ENCODE data around the gene GABARAP. TPM values are rescaled to one million over a fixed set of nuclear protein-coding genes. Genes with fewer than 3 reads are reported as not detected.
A peak's percentile ranks its signal among the peaks of the same experiment; 100 is the strongest.

GABARAP gene
- total RNA-seq, 1 experiment from 2014 or later, result 140 TPM

- no peaks in the 10 kb centered on the region for H3K27me3 Mint-ChIP-seq (ENCODE audit: insufficient read depth, unreplicated experiment)
- H3K9me3 Mint-ChIP-seq (ENCODE audit: unreplicated experiment), result no peaks in the 10 kb centered on the region
- H3K27me3 ChIP-seq (replicated peaks; ENCODE audit: control insufficient read depth, insufficient read depth, low read length), result no peaks in the 10 kb centered on the region
- peaks cover 9% of the 10 kb centered on the region for H3K4me1 Mint-ChIP-seq (ENCODE audit: low read depth, unreplicated experiment)
- H3K27ac Mint-ChIP-seq (ENCODE audit: unreplicated experiment), result no peak overlapping the region
- DNase-seq, result no peak
- peaks cover 21% of the 10 kb centered on the region for H3K36me3 Mint-ChIP-seq (ENCODE audit: insufficient read depth, unreplicated experiment)
- CTCF ChIA-PET, result interaction anchor here (0.8 kb wide), 1 partner anchor 221 kb away, joined by 3 read pairs; no protein-coding TSS in a partner anchor
- no peaks in the 10 kb centered on the region for H3K36me3 ChIP-seq (ENCODE audit: control insufficient read depth, insufficient read depth, low read length)
- POLR2A ChIA-PET, result no interaction called here
- H3K4me3 Mint-ChIP-seq (ENCODE audit: unreplicated experiment), result no peak overlapping the region
- TF ChIP-seq CTCF (IDR thresholded peaks at IDR 0.05; ENCODE audit: insufficient read depth in 1 of 2, low read depth in 1 of 2, low read length in 1 of 2, severe bottlenecking in 1 of 2, unreplicated experiment in 1 of 2), result no peak
- intact Hi-C loops (cut with micrococcal nuclease; ENCODE audit: unreplicated experiment), result no loop called here
- H3K4me3 ChIP-seq (ENCODE audit: low read depth, low read length), result no peak overlapping the region
- H3K9me3 ChIP-seq, result no peaks in the 10 kb centered on the region
- H3K4me1 ChIP-seq, result peaks cover 5% of the 10 kb centered on the region; the same call in 1 of the 2 replicates
- no TSS peak for BruUV-seq (replicated peaks)
These were observed 24.5 kb upstream of the GABARAP start for GRCh38 chr17:7266784-7267183.

GRCh38 chr17:7263801-7264078, 21.5 kb upstream of the GABARAP start:
- Histone ChIP-seq H3K36me3 (ENCODE audit: control insufficient read depth, insufficient read depth, low read length) (peaks cover 2% of the 10 kb centered on the region), H3K9me3 (no peaks in the 10 kb centered on the region), H3K4me1 (peaks cover 25% of the 10 kb centered on the region), H3K4me3 (ENCODE audit: low read depth, low read length) (peak overlapping the region; percentile 61), H3K27me3 (replicated peaks; ENCODE audit: control insufficient read depth, insufficient read depth, low read length) (no peaks in the 10 kb centered on the region)
- POLR2A ChIA-PET, result interaction anchor here (0.7 kb wide), 2 partner anchors 130 to 358 kb away, joined by 5 to 7 read pairs; partner anchors contain the start of gene PLSCR3
- no peaks in the 10 kb centered on the region for H3K27me3 Mint-ChIP-seq (ENCODE audit: insufficient read depth, unreplicated experiment)
- CTCF ChIA-PET, result no interaction called here
- intact Hi-C loops (cut with micrococcal nuclease; ENCODE audit: unreplicated experiment), result no loop called here
- H3K36me3 Mint-ChIP-seq (ENCODE audit: insufficient read depth, unreplicated experiment), result peaks cover 50% of the 10 kb centered on the region
- H3K27ac Mint-ChIP-seq (ENCODE audit: unreplicated experiment), result peak overlapping the region; percentile 97
- no peak for TF ChIP-seq CTCF (IDR thresholded peaks at IDR 0.05; ENCODE audit: insufficient read depth in 1 of 2, low read depth in 1 of 2, low read length in 1 of 2, severe bottlenecking in 1 of 2, unreplicated experiment in 1 of 2)
- no peak for DNase-seq
- H3K9me3 Mint-ChIP-seq (ENCODE audit: unreplicated experiment), result no peaks in the 10 kb centered on the region
- peak overlapping the region; percentile 99 for H3K4me3 Mint-ChIP-seq (ENCODE audit: unreplicated experiment)
- peaks cover 9% of the 10 kb centered on the region for H3K4me1 Mint-ChIP-seq (ENCODE audit: low read depth, unreplicated experiment)
- BruUV-seq (replicated peaks), result no TSS peak

GRCh38 chr17:7262935-7263800, 20.9 kb upstream of the GABARAP start:
- Mint-ChIP-seq H3K9me3 (ENCODE audit: unreplicated experiment) (no peaks in the 10 kb centered on the region), H3K4me1 (ENCODE audit: low read depth, unreplicated experiment) (peaks cover 9% of the 10 kb centered on the region), H3K36me3 (ENCODE audit: insufficient read depth, unreplicated experiment) (peaks cover 56% of the 10 kb centered on the region), H3K27ac (ENCODE audit: unreplicated experiment) (peak overlapping the region; percentile 97), H3K27me3 (ENCODE audit: insufficient read depth, unreplicated experiment) (no peaks in the 10 kb centered on the region), H3K4me3 (ENCODE audit: unreplicated experiment) (peak overlapping the region; percentile 99)
- H3K4me3 ChIP-seq (ENCODE audit: low read depth, low read length), result peak overlapping the region; percentile 61
- no peaks in the 10 kb centered on the region for H3K9me3 ChIP-seq
- no peaks in the 10 kb centered on the region for H3K27me3 ChIP-seq (replicated peaks; ENCODE audit: control insufficient read depth, insufficient read depth, low read length)
- BruUV-seq (replicated peaks), result TSS peak; percentile 11
- intact Hi-C loops (cut with micrococcal nuclease; ENCODE audit: unreplicated experiment), result no loop called here
- peaks cover 2% of the 10 kb centered on the region for H3K36me3 ChIP-seq (ENCODE audit: control insufficient read depth, insufficient read depth, low read length)
- H3K4me1 ChIP-seq, result peaks cover 26% of the 10 kb centered on the region
- peak; percentile 65 to 82 for DNase-seq
- CTCF ChIA-PET, result no interaction called here
- no peak for TF ChIP-seq CTCF (IDR thresholded peaks at IDR 0.05; ENCODE audit: insufficient read depth in 1 of 2, low read depth in 1 of 2, low read length in 1 of 2, severe bottlenecking in 1 of 2, unreplicated experiment in 1 of 2)
- POLR2A ChIA-PET, result interaction anchor here (0.7 kb wide), 2 partner anchors 131 to 359 kb away, joined by 5 to 7 read pairs; partner anchors contain the start of gene PLSCR3

Data from Caco-2 (cell line).